ENCODE data around the gene PLCH2. TPM values are rescaled to one million over a fixed set of nuclear protein-coding genes. Genes with fewer than 3 reads are reported as not detected.

PLCH2 gene
- total and polyA plus RNA-seq, 2 donors (not counting 1 experiment from before 2014, with no cell fraction given): 20.0 to 34.9 TPM

- no peak for TF ChIP-seq EZH2 (IDR thresholded peaks at IDR 0.05; ENCODE audit: borderline replicate concordance, insufficient read depth, low read depth, low read length, poor library complexity, severe bottlenecking)
- Histone ChIP-seq H4K20me1 (ENCODE audit: control insufficient read depth, insufficient read depth, low read length, poor library complexity, severe bottlenecking) (no peaks in the 10 kb centered on the region), H3K27ac (ENCODE audit: low read length in 2 of 2) (no peak overlapping the region), H2AFZ (ENCODE audit: insufficient read depth, low read depth, low read length, poor library complexity, severe bottlenecking) (no peak overlapping the region), H3K4me1 (ENCODE audit: control insufficient read depth in 2 of 2, insufficient read depth in 2 of 2, low read length in 2 of 2) (peaks cover 0 to 5% of the 10 kb centered on the region in 2 donors), H3K9ac (ENCODE audit: low read length) (no peak overlapping the region), H3K79me2 (ENCODE audit: control insufficient read depth, insufficient read depth, low read length) (no peaks in the 10 kb centered on the region), H3K27me3 (replicated peaks in 1 of 4; ENCODE audit: control extremely low read depth in 1 of 4, control insufficient read depth in 3 of 4, insufficient read depth in 4 of 4, low read length in 3 of 4) (peaks cover 0 to 27% (median 11%) of the 10 kb centered on the region in 4 experiments), H3K36me3 (replicated peaks in 1 of 2; ENCODE audit: control extremely low read depth in 1 of 2, control insufficient read depth in 1 of 2, extremely low read depth in 1 of 2, insufficient read depth in 2 of 2, low read length in 1 of 2) (no peaks in the 10 kb centered on the region), H3K9me3 (ENCODE audit: control extremely low read depth in 1 of 3, control insufficient read depth in 2 of 3, insufficient read depth in 1 of 3, low read length in 2 of 3) (no peaks in the 10 kb centered on the region), H3K4me3 (ENCODE audit: control extremely low read depth in 1 of 5, extremely low read depth in 1 of 5, insufficient read depth in 1 of 5, low read depth in 2 of 5, low read length in 4 of 5) (no peak overlapping the region), H3K4me2 (replicated peaks; ENCODE audit: low read depth, low read length, poor library complexity, severe bottlenecking) (no peak overlapping the region)
- ATAC-seq (ENCODE audit: low read depth): no peak
- no peak for DNase-seq
- ChIA-PET CTCF (no interaction called here), POLR2A (no interaction called here)
- no peaks in the 10 kb centered on the region for H3K4me1 Mint-ChIP-seq
- H3K27ac Mint-ChIP-seq: no peak overlapping the region
- intact Hi-C loops (cut with micrococcal nuclease): no loop called here
- WGBS (ENCODE audit: insufficient coverage): 54% methylated on average over 10 of the region's 13 CpGs
- H3K9me3 Mint-ChIP-seq (ENCODE audit: insufficient read depth): no peaks in the 10 kb centered on the region
- no peak overlapping the region for H3K4me3 Mint-ChIP-seq
- H3K27me3 Mint-ChIP-seq: peaks cover 5% of the 10 kb centered on the region
Observed at GRCh38 chr1:2446394-2446793, 29.7 kb upstream of the PLCH2 start.

GRCh38 chr1:2446861-2447260 is 29.2 kb upstream of the PLCH2 start:
- CTCF ChIA-PET: no interaction called here

More at GRCh38 chr1:2446861-2447260, 29.2 kb upstream of the PLCH2 start:
- POLR2A ChIA-PET: no interaction called here
- H3K9me3 Mint-ChIP-seq (ENCODE audit: insufficient read depth): no peaks in the 10 kb centered on the region
- H3K27ac Mint-ChIP-seq: no peak overlapping the region
- no peaks in the 10 kb centered on the region for H3K4me1 Mint-ChIP-seq
- Histone ChIP-seq H3K36me3 (replicated peaks in 1 of 2; ENCODE audit: control extremely low read depth in 1 of 2, control insufficient read depth in 1 of 2, extremely low read depth in 1 of 2, insufficient read depth in 2 of 2, low read length in 1 of 2) (no peaks in the 10 kb centered on the region), H4K20me1 (ENCODE audit: control insufficient read depth, insufficient read depth, low read length, poor library complexity, severe bottlenecking) (no peaks in the 10 kb centered on the region), H2AFZ (ENCODE audit: insufficient read depth, low read depth, low read length, poor library complexity, severe bottlenecking) (no peak overlapping the region), H3K27ac (ENCODE audit: low read length in 2 of 2) (no peak overlapping the region), H3K4me2 (replicated peaks; ENCODE audit: low read depth, low read length, poor library complexity, severe bottlenecking) (no peak overlapping the region), H3K9ac (ENCODE audit: low read length) (no peak overlapping the region), H3K4me1 (ENCODE audit: control insufficient read depth in 2 of 2, insufficient read depth in 2 of 2, low read length in 2 of 2) (peaks cover 0 to 5% of the 10 kb centered on the region in 2 donors), H3K27me3 (replicated peaks in 1 of 4; ENCODE audit: control extremely low read depth in 1 of 4, control insufficient read depth in 3 of 4, insufficient read depth in 4 of 4, low read length in 3 of 4) (peaks cover 0 to 27% (median 11%) of the 10 kb centered on the region in 4 experiments), H3K4me3 (ENCODE audit: control extremely low read depth in 1 of 5, extremely low read depth in 1 of 5, insufficient read depth in 1 of 5, low read depth in 2 of 5, low read length in 4 of 5) (no peak overlapping the region), H3K79me2 (ENCODE audit: control insufficient read depth, insufficient read depth, low read length) (no peaks in the 10 kb centered on the region), H3K9me3 (ENCODE audit: control extremely low read depth in 1 of 3, control insufficient read depth in 2 of 3, insufficient read depth in 1 of 3, low read length in 2 of 3) (no peaks in the 10 kb centered on the region)
- no peak for TF ChIP-seq EZH2 (IDR thresholded peaks at IDR 0.05; ENCODE audit: borderline replicate concordance, insufficient read depth, low read depth, low read length, poor library complexity, severe bottlenecking)
- intact Hi-C loops (cut with micrococcal nuclease): no loop called here
- peaks cover 5% of the 10 kb centered on the region for H3K27me3 Mint-ChIP-seq
- no peak for DNase-seq
- 67% methylated on average over 5 of the region's 9 CpGs for WGBS (ENCODE audit: insufficient coverage)
- H3K4me3 Mint-ChIP-seq: no peak overlapping the region
- ATAC-seq (ENCODE audit: low read depth): no peak

Data from B cell (primary cell).